Ascending aorta (tissue), 2 donors: ENCODE measurements around the gene CENPP. TPM values are rescaled to one million over a fixed set of nuclear protein-coding genes. Genes with fewer than 3 reads are reported as not detected.
"Not testable (repeated sequence)": the region's sequence is repeated elsewhere in the genome, so short reads cannot be mapped to it uniquely, and the experiment has no call there.

Experiments used
- DNase-seq, 2 donors: peaks; one replicate each; pipeline ENCODE4 v3.0.0-alpha.2; 2019; ENCODE audit warnings: low spot score in 2 of 2
- H3K27ac ChIP-seq, 2 donors: fragments of 200-600 bp; sonication (generic); one replicate each; pipeline ENCODE4 v1.5.1; 2016 to 2017; ENCODE audit warnings: mild to moderate bottlenecking in 1 of 2
- H3K27me3 ChIP-seq: fragments of 200-600 bp; sonication (generic); one replicate; pipeline ENCODE4 v1.5.1; 2017
- H3K36me3 ChIP-seq, 2 donors: fragments of 200-600 bp; sonication (generic); one replicate each; pipeline ENCODE4 v1.5.1; 2016
- H3K4me1 ChIP-seq, 2 donors: fragments of 200-600 bp; sonication (generic); one replicate each; pipeline ENCODE4 v1.5.1; 2016 to 2017; ENCODE audit warnings: mild to moderate bottlenecking in 1 of 2
- H3K4me3 ChIP-seq, 2 donors: fragments of 200-600 bp; sonication (generic); one replicate each; pipeline ENCODE4 v1.5.1; 2016 to 2017; ENCODE audit warnings: mild to moderate bottlenecking in 1 of 2
- H3K9me3 ChIP-seq, 2 donors: fragments of 200-600 bp; sonication (generic); one replicate each; pipeline ENCODE4 v1.5.1; 2016
- intact Hi-C: fragments of 100-400 bp; cut with DNase I; formaldehyde crosslinking; loops from one replicate; pipeline ENCODE4 v1.15.1; 2023
- total RNA-seq: library from RNA; depleted of rRNA; stranded (reverse); fragments of >200 nt; gene quantifications from one replicate; pipeline ENCODE4 v1.1.0, GENCODE V29; 2016
- TF ChIP-seq, protein P1 (sequence below), 3 experiments: fragments of 200-600 bp in 2 of 3; fragments of 450-650 bp in 1 of 3; sonication (generic) in 2 of 3; IDR thresholded peaks; one replicate each; pipeline ENCODE4 v1.5.1; 2016 to 2019; ENCODE audit warnings: antibody characterized with exemption in 3 of 3, mild to moderate bottlenecking in 1 of 3, moderate library complexity in 1 of 3

The CENPP gene
- total RNA-seq, 1 donor from 2014 or later: 0.43 TPM

DNA sequence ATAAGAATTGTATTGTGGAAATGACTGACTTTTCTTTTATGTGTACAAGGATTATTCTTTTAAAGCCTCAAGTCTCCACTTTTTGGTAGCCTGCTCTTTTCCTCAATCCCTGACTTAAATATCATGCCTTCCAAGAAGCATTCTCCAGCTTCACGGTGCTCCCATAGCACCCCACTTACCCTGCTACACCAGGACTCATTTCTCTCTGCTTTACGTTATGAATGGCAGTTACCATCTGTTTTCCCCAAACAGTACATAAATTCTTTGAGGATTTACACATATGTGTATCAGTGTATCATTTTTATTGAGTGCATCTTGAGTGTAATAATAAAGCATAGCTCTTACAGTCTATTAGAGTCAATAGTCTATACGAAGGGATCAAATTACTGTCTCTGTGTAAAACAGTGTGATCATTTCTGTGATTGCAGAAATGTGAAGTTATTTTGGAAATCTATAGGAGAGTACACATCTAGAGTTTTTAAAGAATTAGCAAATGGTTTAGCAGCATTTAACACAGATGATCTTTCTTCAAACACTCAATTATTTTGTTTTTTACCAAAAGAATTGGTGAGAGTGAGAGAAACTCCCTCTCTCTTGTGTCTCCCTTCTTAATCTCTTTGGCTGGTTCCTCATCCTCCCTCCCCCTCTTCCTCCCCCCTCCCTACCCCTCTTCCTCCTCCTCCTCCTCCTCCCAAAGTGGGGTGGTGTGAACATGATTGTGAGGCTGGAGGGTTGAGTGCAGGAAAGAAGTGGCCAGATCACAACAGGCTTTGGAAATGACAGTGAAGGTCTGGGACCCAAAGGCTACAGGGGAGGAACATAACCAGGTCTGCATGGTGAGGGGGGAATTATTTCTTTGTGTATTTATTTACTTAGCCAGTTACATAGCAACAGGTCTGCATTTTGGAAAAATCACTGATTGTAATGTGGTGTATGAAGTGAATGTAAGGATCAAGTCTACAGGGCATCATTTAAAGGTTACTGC lies 237.7 kb downstream of the CENPP start:
- Histone ChIP-seq H3K9me3 (peaks cover 0 to 7% of the 10 kb centered on the region in 2 donors), H3K4me1 (peaks cover 3 to 8% of the 10 kb centered on the region in 2 donors), H3K36me3 (no peaks in the 10 kb centered on the region), H3K27ac (peak overlapping the region in 1 of 2 donors; percentile 24), H3K27me3 (no peaks in the 10 kb centered on the region), H3K4me3 (no peak overlapping the region)
- TF ChIP-seq, protein P1, sequence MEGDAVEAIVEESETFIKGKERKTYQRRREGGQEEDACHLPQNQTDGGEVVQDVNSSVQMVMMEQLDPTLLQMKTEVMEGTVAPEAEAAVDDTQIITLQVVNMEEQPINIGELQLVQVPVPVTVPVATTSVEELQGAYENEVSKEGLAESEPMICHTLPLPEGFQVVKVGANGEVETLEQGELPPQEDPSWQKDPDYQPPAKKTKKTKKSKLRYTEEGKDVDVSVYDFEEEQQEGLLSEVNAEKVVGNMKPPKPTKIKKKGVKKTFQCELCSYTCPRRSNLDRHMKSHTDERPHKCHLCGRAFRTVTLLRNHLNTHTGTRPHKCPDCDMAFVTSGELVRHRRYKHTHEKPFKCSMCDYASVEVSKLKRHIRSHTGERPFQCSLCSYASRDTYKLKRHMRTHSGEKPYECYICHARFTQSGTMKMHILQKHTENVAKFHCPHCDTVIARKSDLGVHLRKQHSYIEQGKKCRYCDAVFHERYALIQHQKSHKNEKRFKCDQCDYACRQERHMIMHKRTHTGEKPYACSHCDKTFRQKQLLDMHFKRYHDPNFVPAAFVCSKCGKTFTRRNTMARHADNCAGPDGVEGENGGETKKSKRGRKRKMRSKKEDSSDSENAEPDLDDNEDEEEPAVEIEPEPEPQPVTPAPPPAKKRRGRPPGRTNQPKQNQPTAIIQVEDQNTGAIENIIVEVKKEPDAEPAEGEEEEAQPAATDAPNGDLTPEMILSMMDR (IDR thresholded peaks at IDR 0.05): no peak
- no peak for DNase-seq
- intact Hi-C loops: loop anchor here (5.0 kb wide), 1 partner anchor 34 kb away; no protein-coding TSS in a partner anchor

DNA sequence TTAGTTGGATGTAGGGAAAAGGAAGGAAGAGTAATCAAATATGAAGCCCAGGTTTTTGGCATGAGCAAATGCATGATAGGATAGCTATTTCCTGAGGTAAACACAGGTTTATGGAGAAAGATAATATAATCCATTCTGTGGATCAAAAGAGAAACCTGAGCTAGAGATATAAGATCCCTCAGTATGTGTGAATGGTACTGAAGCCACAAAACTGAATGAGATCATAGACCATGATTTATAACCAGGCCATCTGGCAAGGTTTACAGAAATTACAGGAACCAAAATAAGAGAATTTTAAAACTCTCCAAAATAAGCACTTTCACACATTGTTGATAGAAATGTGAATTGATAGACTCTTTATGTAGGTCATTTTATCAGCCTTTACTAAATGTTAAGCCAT lies 238.8 kb downstream of the CENPP start:
- intact Hi-C loops: loop anchor here (5.0 kb wide), 1 partner anchor 33 kb away; no protein-coding TSS in a partner anchor
- DNase-seq: no peak

DNA sequence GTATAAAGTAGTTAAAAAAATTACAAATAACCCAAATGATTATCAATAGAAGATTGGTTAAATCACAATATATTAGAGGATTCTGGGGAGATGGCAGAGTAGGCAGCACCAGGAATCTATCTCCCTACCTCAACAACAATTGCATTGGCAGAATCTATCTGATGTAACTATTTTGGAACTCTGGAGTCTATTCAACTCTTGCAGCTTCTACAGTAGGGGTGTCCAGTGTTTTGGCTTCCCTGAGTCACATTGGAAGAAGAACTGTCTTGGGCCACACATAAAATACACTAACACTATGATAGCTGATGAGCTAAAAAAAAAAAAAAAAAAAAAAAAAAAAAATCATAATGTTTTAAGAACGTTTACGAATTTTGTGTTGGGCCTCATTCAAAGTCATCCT lies 239.2 kb downstream of the CENPP start:
- TF ChIP-seq, protein P1 (IDR thresholded peaks at IDR 0.05): no peak
- Histone ChIP-seq H3K4me1 (peaks cover 3 to 8% of the 10 kb centered on the region in 2 donors), H3K36me3 (no peaks in the 10 kb centered on the region), H3K9me3 (peaks cover 0 to 7% of the 10 kb centered on the region in 2 donors), H3K27me3 (no peaks in the 10 kb centered on the region), H3K4me3 (no peak overlapping the region), H3K27ac (peak overlapping the region in 1 of 2 donors; percentile 24)
- intact Hi-C loops: loop anchor here (5.0 kb wide), 1 partner anchor 32 kb away; no protein-coding TSS in a partner anchor
- DNase-seq: no peak

More for the DNA sequence above, 238.8 kb downstream of the CENPP start:
- TF ChIP-seq, protein P1 (IDR thresholded peaks at IDR 0.05): no peak
- Histone ChIP-seq H3K36me3 (no peaks in the 10 kb centered on the region), H3K9me3 (peaks cover 0 to 7% of the 10 kb centered on the region in 2 donors), H3K4me1 (peaks cover 3 to 8% of the 10 kb centered on the region in 2 donors), H3K27me3 (no peaks in the 10 kb centered on the region), H3K27ac (peak overlapping the region in 1 of 2 donors; percentile 24), H3K4me3 (no peak overlapping the region)

DNA sequence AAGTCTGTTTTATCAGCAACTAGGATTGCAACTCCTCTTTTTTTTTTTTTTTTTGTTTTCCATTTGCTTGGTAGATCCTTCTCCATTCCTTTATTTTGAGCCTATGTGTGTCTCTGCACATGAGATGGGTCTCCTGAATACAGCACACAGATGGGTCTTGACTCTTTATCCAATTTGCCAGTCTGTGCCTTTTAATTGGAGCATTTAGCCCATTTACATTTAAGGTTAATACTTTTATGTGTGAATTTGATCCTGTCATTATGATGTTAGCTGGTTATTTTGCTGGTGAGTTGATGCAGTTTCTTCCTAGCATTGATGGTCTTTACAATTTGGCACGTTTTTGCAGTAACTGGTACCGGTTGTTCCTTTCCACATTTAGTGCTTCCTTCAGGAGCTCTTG lies 246.1 kb downstream of the CENPP start:
- H3K9me3 ChIP-seq, H3K27me3 ChIP-seq, H3K4me3 ChIP-seq, intact Hi-C loops, DNase-seq, H3K36me3 ChIP-seq, H3K4me1 ChIP-seq, H3K27ac ChIP-seq: not testable (repeated sequence)

DNA sequence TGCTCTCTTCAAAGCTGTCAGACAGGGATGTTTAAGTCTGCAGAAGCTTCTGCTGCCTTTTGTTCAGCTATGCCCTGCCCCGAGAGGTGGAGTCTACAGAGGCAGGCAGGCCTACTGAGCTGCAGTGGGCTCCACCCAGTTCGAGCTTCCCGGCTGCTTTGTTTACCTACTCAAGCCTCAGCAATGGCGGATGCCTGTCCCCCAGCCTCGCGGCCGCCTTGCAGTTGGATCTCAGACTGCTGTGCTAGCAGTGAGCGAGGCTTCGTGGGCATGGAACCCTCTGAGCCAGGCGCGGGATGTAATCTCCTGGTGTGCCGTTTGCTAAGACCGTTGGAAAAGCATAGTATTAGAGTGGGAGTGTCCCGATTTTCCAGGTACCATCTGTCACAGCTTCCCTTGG lies 247.9 kb downstream of the CENPP start:
- H3K4me1 ChIP-seq, DNase-seq, intact Hi-C loops, H3K36me3 ChIP-seq, H3K4me3 ChIP-seq, H3K27me3 ChIP-seq, H3K27ac ChIP-seq, H3K9me3 ChIP-seq: not testable (repeated sequence)

DNA sequence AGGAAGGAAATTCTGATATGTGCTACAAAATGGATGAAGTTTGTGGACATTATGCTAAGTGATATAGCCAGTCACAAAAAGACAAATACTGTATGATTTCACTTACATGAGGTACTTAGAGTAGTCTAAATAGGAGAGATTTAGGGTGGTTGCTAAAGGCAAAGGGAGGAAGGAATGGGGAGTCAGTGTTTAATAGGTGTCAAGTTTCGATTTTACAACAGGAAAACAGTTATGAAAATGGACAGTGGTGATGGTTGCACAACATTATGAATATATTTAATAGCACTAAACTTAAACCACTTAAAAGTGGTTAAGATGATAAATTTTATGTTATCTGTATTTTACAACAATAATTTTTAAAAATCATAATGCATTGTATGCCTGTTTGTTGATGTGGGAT lies 250.4 kb downstream of the CENPP start:
- Histone ChIP-seq H3K27ac (no peak overlapping the region), H3K4me3 (no peak overlapping the region), H3K27me3 (no peaks in the 10 kb centered on the region), H3K36me3 (no peaks in the 10 kb centered on the region), H3K9me3 (no peaks in the 10 kb centered on the region), H3K4me1 (no peaks in the 10 kb centered on the region)
- TF ChIP-seq, protein P1 (IDR thresholded peaks at IDR 0.05): no peak
- intact Hi-C loops: no loop called here
- DNase-seq: no peak
